HepG2 (cell line): ENCODE data around the gene KIF1C. TPM values are rescaled to one million over a fixed set of nuclear protein-coding genes. Genes with fewer than 3 reads are reported as not detected.

Experiments used
- BORCS8-MEF2B ChIP-seq: sonication (generic); formaldehyde crosslinking; IDR thresholded peaks from 2 replicates; pipeline ENCODE4 v1.8.0; 2022; ENCODE audit warnings: mild to moderate bottlenecking, missing genetic modification reagents
- BRCA1 ChIP-seq: sonication (generic); formaldehyde crosslinking; IDR thresholded peaks from 2 replicates; pipeline ENCODE4 v1.4.0; 2020; ENCODE audit warnings: missing genetic modification reagents
- CBX1 ChIP-seq: IDR thresholded peaks from one replicate; pipeline ENCODE4 v1.6.1; 2016; ENCODE audit warnings: antibody characterized with exemption, low read depth
- CCDC6 ChIP-seq: sonication (generic); formaldehyde crosslinking; IDR thresholded peaks from 2 replicates; pipeline ENCODE4 v1.8.1; 2022; ENCODE audit warnings: mild to moderate bottlenecking, missing genetic modification reagents, moderate library complexity
- CSRNP1 ChIP-seq: sonication (generic); formaldehyde crosslinking; IDR thresholded peaks from 2 replicates; pipeline ENCODE4 v1.8.1; 2023; ENCODE audit warnings: mild to moderate bottlenecking, missing genetic modification reagents
- HMGA1 ChIP-seq: sonication (generic); formaldehyde crosslinking; conservative IDR thresholded peaks from 2 replicates; pipeline ENCODE4 v1.4.0; 2020; ENCODE audit warnings: missing genetic modification reagents
- HNRNPK ChIP-seq: fragments of 200-400 bp; formaldehyde crosslinking; IDR thresholded peaks from 2 replicates; pipeline ENCODE4 v1.6.1; 2018; ENCODE audit warnings: low read length, low read depth, moderate library complexity, mild to moderate bottlenecking; ENCODE audit not compliant: poor library complexity, severe bottlenecking
- JUND ChIP-seq: sonication (generic); formaldehyde crosslinking; IDR thresholded peaks from 2 replicates; pipeline ENCODE4 v1.8.0; 2022; ENCODE audit warnings: mild to moderate bottlenecking, missing genetic modification reagents
- KDM2A ChIP-seq: sonication (generic); formaldehyde crosslinking; IDR thresholded peaks from 2 replicates; pipeline ENCODE4 v1.4.0; 2020; ENCODE audit warnings: low read depth, missing genetic modification reagents, borderline replicate concordance
- MED13 ChIP-seq: sonication (generic); formaldehyde crosslinking; IDR thresholded peaks from 2 replicates; pipeline ENCODE4 v1.5.0; 2020; ENCODE audit warnings: missing genetic modification reagents
- NBN ChIP-seq: fragments of 450-650 bp; conservative IDR thresholded peaks from 2 replicates; pipeline ENCODE4 v1.6.1; 2017
- RBM39 ChIP-seq: fragments of 200-400 bp; formaldehyde crosslinking; IDR thresholded peaks from one replicate; pipeline ENCODE4 v1.6.1; 2018; ENCODE audit warnings: antibody characterized with exemption, mild to moderate bottlenecking, low read depth, low read length; ENCODE audit not compliant: poor library complexity, severe bottlenecking
- SNAI1 ChIP-seq: sonication (generic); formaldehyde crosslinking; IDR thresholded peaks from 2 replicates; pipeline ENCODE4 v1.5.0; 2020; ENCODE audit warnings: mild to moderate bottlenecking, missing genetic modification reagents, borderline replicate concordance
- YY1 ChIP-seq: IDR thresholded peaks from 2 replicates; pipeline ENCODE4 v1.6.1; 2011; ENCODE audit warnings: low read length, low read depth, moderate library complexity, mild to moderate bottlenecking; ENCODE audit not compliant: insufficient read depth, insufficient replicate concordance
- ZBTB1 ChIP-seq: sonication (generic); formaldehyde crosslinking; IDR thresholded peaks from 2 replicates; pipeline ENCODE4 v1.4.0; 2020; ENCODE audit warnings: missing genetic modification reagents, borderline replicate concordance
- ZBTB7A ChIP-seq: sonication (generic); formaldehyde crosslinking; IDR thresholded peaks from 2 replicates; pipeline ENCODE4 v1.8.0; 2022; ENCODE audit warnings: mild to moderate bottlenecking, missing genetic modification reagents
- ZC3H13 ChIP-seq: sonication (generic); formaldehyde crosslinking; IDR thresholded peaks from 2 replicates; pipeline ENCODE4 v1.8.1; 2023; ENCODE audit warnings: mild to moderate bottlenecking, missing genetic modification reagents, moderate library complexity
- ZFP36L1 ChIP-seq: sonication (generic); formaldehyde crosslinking; IDR thresholded peaks from 2 replicates; pipeline ENCODE4 v1.8.0; 2022; ENCODE audit warnings: mild to moderate bottlenecking, missing genetic modification reagents, moderate library complexity
- ZFP37 ChIP-seq: sonication (generic); formaldehyde crosslinking; IDR thresholded peaks from 2 replicates; pipeline ENCODE4 v1.4.0; 2020; ENCODE audit warnings: missing genetic modification reagents, borderline replicate concordance
- ZIK1 ChIP-seq: sonication (generic); formaldehyde crosslinking; IDR thresholded peaks from 2 replicates; pipeline ENCODE4 v1.5.0; 2020; ENCODE audit warnings: mild to moderate bottlenecking, low read depth, missing genetic modification reagents, borderline replicate concordance
- ZNF773 ChIP-seq: sonication (generic); formaldehyde crosslinking; IDR thresholded peaks from 2 replicates; pipeline ENCODE4 v1.4.0; 2020; ENCODE audit warnings: missing genetic modification reagents, borderline replicate concordance
- ZNF891 ChIP-seq: sonication (generic); formaldehyde crosslinking; IDR thresholded peaks from 2 replicates; pipeline ENCODE4 v1.5.0; 2020; ENCODE audit warnings: mild to moderate bottlenecking, missing genetic modification reagents
- ZSCAN22 ChIP-seq: sonication (generic); formaldehyde crosslinking; IDR thresholded peaks from 2 replicates; pipeline ENCODE4 v1.4.0; 2020; ENCODE audit warnings: mild to moderate bottlenecking, missing genetic modification reagents
- polyA plus RNA-seq, 8 experiments: library from polyadenylated mRNA; depleted of rRNA in 3 of 8; stranded (reverse) in 7 of 8; unstranded in 1 of 8; fragments of >200 nt; fragmentation: Illumina TruSeq in 4 of 8; extraction: Trizol in 4 of 8; gene quantifications; 2 replicates each; pipeline versions ENCODE4 v1.2.1 to v1.2.3, GENCODE V29; 2011 to 2016; ENCODE audit warnings: low read depth in 4 of 8, missing spikeins in 1 of 8, mixed read lengths in 1 of 8; ENCODE audit not compliant: insufficient read depth in 1 of 8
- total RNA-seq, 5 experiments: library from RNA; depleted of rRNA; stranded (reverse); fragments of >200 nt; fragmentation: Illumina TruSeq; extraction: Trizol; gene quantifications; 2 replicates each; pipeline ENCODE4 v1.2.3, GENCODE V29; 2016; ENCODE audit warnings: low read depth in 1 of 5
- TF ChIP-seq, protein P1 (sequence below): sonication (generic); formaldehyde crosslinking; IDR thresholded peaks from 2 replicates; pipeline ENCODE4 v1.4.0; 2020; ENCODE audit warnings: missing genetic modification reagents
- TF ChIP-seq, protein P2 (sequence below): sonication (generic); formaldehyde crosslinking; IDR thresholded peaks from 2 replicates; pipeline ENCODE4 v1.4.0; 2020; ENCODE audit warnings: missing genetic modification reagents

The KIF1C gene
- total and polyA plus RNA-seq, 2 of the 13 experiments (the other 11 are each of a cell fraction or from before 2014, with no cell fraction given): 70.0 to 104 TPM

- TF ChIP-seq HNRNPK (peak; percentile 89), BORCS8-MEF2B (CRISPR knock-in tag) (peak; percentile 67), ZFP36L1 (CRISPR knock-in tag) (0 out of 2 replicates have a peak, but pooled peaks have one; percentile 50), KDM2A (CRISPR knock-in tag) (peak; percentile 16; the same call in 1 of the 2 replicates), ZFP37 (CRISPR knock-in tag) (no peak), ZNF773 (no peak), CSRNP1 (CRISPR knock-in tag) (peak; percentile 87; the same call in 1 of the 2 replicates), ZIK1 (CRISPR knock-in tag) (no peak), JUND (CRISPR knock-in tag) (peak; percentile 58), HMGA1 (CRISPR knock-in tag) (no peak), MED13 (no peak), ZC3H13 (peak; percentile 92), NBN (no peak), ZBTB1 (CRISPR knock-in tag) (no peak), SNAI1 (CRISPR knock-in tag) (no peak; the same call in 1 of the 2 replicates), ZSCAN22 (CRISPR knock-in tag) (no peak), BRCA1 (no peak), ZBTB7A (CRISPR knock-in tag) (peak; percentile 50; the same call in 1 of the 2 replicates), CCDC6 (peak; percentile 85; the same call in 1 of the 2 replicates), YY1 (peak; percentile 65), RBM39 (no peak), CBX1 (no peak), ZNF891 (no peak)
- TF ChIP-seq, protein P1, sequence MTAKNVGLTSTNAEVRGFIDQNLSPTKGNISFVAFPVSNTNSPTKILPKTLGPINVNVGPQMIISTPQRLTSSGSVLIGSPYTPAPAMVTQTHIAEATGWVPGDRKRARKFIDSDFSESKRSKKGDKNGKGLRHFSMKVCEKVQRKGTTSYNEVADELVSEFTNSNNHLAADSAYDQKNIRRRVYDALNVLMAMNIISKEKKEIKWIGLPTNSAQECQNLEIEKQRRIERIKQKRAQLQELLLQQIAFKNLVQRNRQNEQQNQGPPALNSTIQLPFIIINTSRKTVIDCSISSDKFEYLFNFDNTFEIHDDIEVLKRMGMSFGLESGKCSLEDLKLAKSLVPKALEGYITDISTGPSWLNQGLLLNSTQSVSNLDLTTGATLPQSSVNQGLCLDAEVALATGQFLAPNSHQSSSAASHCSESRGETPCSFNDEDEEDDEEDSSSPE: peak; percentile 82
- TF ChIP-seq, protein P2, sequence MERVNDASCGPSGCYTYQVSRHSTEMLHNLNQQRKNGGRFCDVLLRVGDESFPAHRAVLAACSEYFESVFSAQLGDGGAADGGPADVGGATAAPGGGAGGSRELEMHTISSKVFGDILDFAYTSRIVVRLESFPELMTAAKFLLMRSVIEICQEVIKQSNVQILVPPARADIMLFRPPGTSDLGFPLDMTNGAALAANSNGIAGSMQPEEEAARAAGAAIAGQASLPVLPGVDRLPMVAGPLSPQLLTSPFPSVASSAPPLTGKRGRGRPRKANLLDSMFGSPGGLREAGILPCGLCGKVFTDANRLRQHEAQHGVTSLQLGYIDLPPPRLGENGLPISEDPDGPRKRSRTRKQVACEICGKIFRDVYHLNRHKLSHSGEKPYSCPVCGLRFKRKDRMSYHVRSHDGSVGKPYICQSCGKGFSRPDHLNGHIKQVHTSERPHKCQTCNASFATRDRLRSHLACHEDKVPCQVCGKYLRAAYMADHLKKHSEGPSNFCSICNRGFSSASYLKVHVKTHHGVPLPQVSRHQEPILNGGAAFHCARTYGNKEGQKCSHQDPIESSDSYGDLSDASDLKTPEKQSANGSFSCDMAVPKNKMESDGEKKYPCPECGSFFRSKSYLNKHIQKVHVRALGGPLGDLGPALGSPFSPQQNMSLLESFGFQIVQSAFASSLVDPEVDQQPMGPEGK (CRISPR knock-in tag): peak; percentile 86; the same call in 1 of the 2 replicates
Measured at GRCh38 chr17:4949321-4950074, 48.3 kb upstream of the KIF1C start (continued).
